A673 (cell line): ENCODE data around the gene AMMECR1.

Source experiments
- CTCF ChIP-seq: fragments of 300-800, 200-600 bp; sonication (generic); conservative IDR thresholded peaks from 2 replicates; pipeline ENCODE4 v1.5.1; 2017; ENCODE audit warnings: low read depth, mild to moderate bottlenecking, antibody characterized with exemption, low read length, moderate library complexity, mixed read lengths
- EZH2 ChIP-seq: fragments of 200-600 bp; sonication (generic); IDR thresholded peaks from 2 replicates; pipeline ENCODE4 v1.6.1; 2017; ENCODE audit warnings: borderline replicate concordance, low read depth, mild to moderate bottlenecking, mixed read lengths, antibody characterized with exemption, low read length; ENCODE audit not compliant: poor library complexity, severe bottlenecking

- no peak for TF ChIP-seq CTCF
- TF ChIP-seq EZH2 = no peak
Observed at GRCh38 chrX:110226931-110227330, 91.0 kb downstream of the AMMECR1 start.
